OCI-LY1 (cell line): ENCODE results near the gene ADSL.

ENCODE experiments used
- EZH2 ChIP-seq: fragments of 200-600 bp; sonication (generic), shearing (Covaris generic); IDR thresholded peaks from 2 replicates; pipeline ENCODE4 v1.8.0; 2017; ENCODE audit warnings: borderline replicate concordance, mixed run types, mild to moderate bottlenecking, antibody characterized with exemption, low read length, moderate library complexity, mixed read lengths
- TF ChIP-seq, protein P1 (sequence below): fragments of 200-600 bp; sonication (generic), shearing (Covaris generic); IDR thresholded peaks from 2 replicates; pipeline ENCODE4 v1.5.1; 2017; ENCODE audit warnings: mild to moderate bottlenecking, antibody characterized with exemption, low read length, moderate library complexity, mixed read lengths

DNA sequence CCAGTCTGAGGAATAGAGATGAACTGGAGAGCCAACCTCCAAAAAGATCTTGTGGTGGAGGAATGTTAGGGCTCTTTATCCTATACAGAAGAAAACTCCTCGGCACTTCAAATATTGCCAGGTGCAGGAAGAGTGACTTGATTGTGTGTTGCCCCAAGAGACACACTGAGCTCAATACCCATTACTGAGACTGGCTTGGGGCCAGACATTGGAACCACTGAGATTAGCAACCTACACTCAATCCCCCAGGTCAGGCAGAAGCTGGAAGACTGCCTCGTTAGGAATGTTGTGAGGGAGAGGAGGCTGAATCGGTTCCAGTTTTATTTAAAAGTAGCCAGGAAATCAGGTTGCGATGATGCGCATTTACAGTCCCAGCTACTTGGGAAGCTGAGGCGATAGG lies 21.7 kb downstream of the ADSL start:
- TF ChIP-seq, protein P1, sequence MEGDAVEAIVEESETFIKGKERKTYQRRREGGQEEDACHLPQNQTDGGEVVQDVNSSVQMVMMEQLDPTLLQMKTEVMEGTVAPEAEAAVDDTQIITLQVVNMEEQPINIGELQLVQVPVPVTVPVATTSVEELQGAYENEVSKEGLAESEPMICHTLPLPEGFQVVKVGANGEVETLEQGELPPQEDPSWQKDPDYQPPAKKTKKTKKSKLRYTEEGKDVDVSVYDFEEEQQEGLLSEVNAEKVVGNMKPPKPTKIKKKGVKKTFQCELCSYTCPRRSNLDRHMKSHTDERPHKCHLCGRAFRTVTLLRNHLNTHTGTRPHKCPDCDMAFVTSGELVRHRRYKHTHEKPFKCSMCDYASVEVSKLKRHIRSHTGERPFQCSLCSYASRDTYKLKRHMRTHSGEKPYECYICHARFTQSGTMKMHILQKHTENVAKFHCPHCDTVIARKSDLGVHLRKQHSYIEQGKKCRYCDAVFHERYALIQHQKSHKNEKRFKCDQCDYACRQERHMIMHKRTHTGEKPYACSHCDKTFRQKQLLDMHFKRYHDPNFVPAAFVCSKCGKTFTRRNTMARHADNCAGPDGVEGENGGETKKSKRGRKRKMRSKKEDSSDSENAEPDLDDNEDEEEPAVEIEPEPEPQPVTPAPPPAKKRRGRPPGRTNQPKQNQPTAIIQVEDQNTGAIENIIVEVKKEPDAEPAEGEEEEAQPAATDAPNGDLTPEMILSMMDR = no peak
- no peak for TF ChIP-seq EZH2
